Measurements from ENCODE around the gene MN1. TPM values are rescaled to one million over a fixed set of nuclear protein-coding genes. Genes with fewer than 3 reads are reported as not detected.

MN1 gene
- total and polyA plus RNA-seq, 2 of the 8 experiments (the other 6 are each of a cell fraction or from before 2014, with no cell fraction given) = 3.1 to 4.9 TPM

- H2BK120ac ChIP-seq (replicated peaks; ENCODE audit: low read depth, low read length) = no peak overlapping the region
- POLR2A ChIA-PET (ENCODE audit: partially characterized antibody) = interaction anchor here (1.0 to 1.8 kb wide), 6 partner anchors 9 to 39 kb away, joined by 3 to 5 read pairs (median 4); no protein-coding TSS in a partner anchor
- H2AK5ac ChIP-seq (ENCODE audit: low read depth, low read length) = no peak overlapping the region
- no peaks in the 10 kb centered on the region for H3K27me3 ChIP-seq (replicated peaks in 1 of 4; ENCODE audit: control insufficient read depth in 3 of 4, extremely low read depth in 1 of 4, insufficient read depth in 3 of 4, low read length in 3 of 4)
- H3K4me1 ChIP-seq (replicated peaks in 1 of 4; ENCODE audit: control insufficient read depth in 3 of 4, insufficient read depth in 4 of 4, low read length in 3 of 4) = peaks cover 3 to 19% (median 11%) of the 10 kb centered on the region in 4 experiments
- H2BK15ac ChIP-seq (ENCODE audit: low read length) = no peak overlapping the region
- no peak overlapping the region for H3K27ac ChIP-seq (ENCODE audit: low read depth, low read length)
- H3K9me3 ChIP-seq (ENCODE audit: insufficient read depth in 2 of 2, low read depth in 1 of 2, low read length in 1 of 2) = no peaks in the 10 kb centered on the region
- FAIRE-seq (no peak), DNase-seq (ENCODE audit: low read depth in 1 of 2, low spot score in 2 of 2) (no peak)
- no peak overlapping the region for H4K5ac ChIP-seq (ENCODE audit: insufficient read length, low read depth, low read length)
- peak overlapping the region; percentile 57; the same call in 1 of the 2 replicates for H2BK20ac ChIP-seq (ENCODE audit: low read length)
- H3K4ac ChIP-seq (replicated peaks; ENCODE audit: insufficient read length, low read depth, low read length) = no peak overlapping the region
- no peaks in the 10 kb centered on the region; the same call in 1 of the 2 replicates for H3K23me2 ChIP-seq (ENCODE audit: low read depth, low read length)
- no peak overlapping the region for H3K9ac ChIP-seq (replicated peaks in 1 of 4; ENCODE audit: extremely low read depth in 1 of 4, low read depth in 3 of 4, low read length in 3 of 4)
- no peak overlapping the region for H3K14ac ChIP-seq (ENCODE audit: insufficient read length)
- H4K20me1 ChIP-seq (replicated peaks in 1 of 2; ENCODE audit: control insufficient read depth in 1 of 2, insufficient read depth in 2 of 2, low read length in 2 of 2) = no peaks in the 10 kb centered on the region
- no peak overlapping the region for H3K4me2 ChIP-seq (ENCODE audit: insufficient read depth in 1 of 2, low read depth in 2 of 2, low read length in 2 of 2)
- no peak overlapping the region for H2BK5ac ChIP-seq (ENCODE audit: low read depth, low read length)
- H3K23ac ChIP-seq (ENCODE audit: insufficient read length) = no peak overlapping the region
- no peak overlapping the region for H3K56ac ChIP-seq (replicated peaks; ENCODE audit: insufficient read length, low read depth, low read length)
- H2BK12ac ChIP-seq (ENCODE audit: low read depth, low read length) = no peak overlapping the region
- no peak overlapping the region for H2AFZ ChIP-seq (ENCODE audit: low read length)
- H4K8ac ChIP-seq (ENCODE audit: extremely low read depth, insufficient read depth, low read length) = no peak overlapping the region
- CTCF ChIA-PET (ENCODE audit: partially characterized antibody) = interaction anchor here (0.9 to 3.7 kb wide), 7 partner anchors 16 to 147 kb away, joined by 3 to 13 read pairs (median 4); no protein-coding TSS in a partner anchor
- 85% methylated on average over 13 of the region's 18 CpGs; no CpG with 5 or more reads in 1 of the 2 experiments for WGBS, 2 experiments (ENCODE audit: extremely low coverage in 1 of 2, insufficient coverage in 1 of 2, insufficient read length in 1 of 2, insufficient replicate concordance in 2 of 2, low coverage in 1 of 2, low lambda C conversion rate in 2 of 2, missing lambda C conversion rate in 1 of 2)
- H3K18ac ChIP-seq (ENCODE audit: extremely low read depth, low read length) = no peak overlapping the region
- peak overlapping the region; percentile 15 for H4K91ac ChIP-seq (replicated peaks; ENCODE audit: insufficient read length, low read length)
- no peaks in the 10 kb centered on the region for H3K36me3 ChIP-seq (ENCODE audit: control insufficient read depth in 2 of 4, insufficient read depth in 4 of 4, low read length in 3 of 4)
- H3K79me2 ChIP-seq (ENCODE audit: control insufficient read depth in 1 of 2, insufficient read depth in 2 of 2, low read length in 2 of 2) = no peaks in the 10 kb centered on the region; a peak in 1 of 4 replicates
- no peak overlapping the region for H3K4me3 ChIP-seq (ENCODE audit: extremely low read depth in 1 of 4, insufficient read depth in 2 of 4, low read depth in 3 of 4, low read length in 4 of 4)
- no peaks in the 10 kb centered on the region; the same call in 1 of the 2 replicates for H3K79me1 ChIP-seq (ENCODE audit: low read depth, low read length)
- TF ChIP-seq ATF3 (IDR thresholded peaks at IDR 0.05; ENCODE audit: insufficient read depth, low read depth, low read length) = no peak
- TF ChIP-seq CBX5 (IDR thresholded peaks at IDR 0.05; ENCODE audit: low read depth, low read length) = no peak
- no peak for TF ChIP-seq KDM5A (IDR thresholded peaks at IDR 0.05; ENCODE audit: low read length)
- TF ChIP-seq MAX (IDR thresholded peaks at IDR 0.05) = no peak
Observed at GRCh38 chr22:27772984-27773498, 28.5 kb downstream of the MN1 start.
